Jurkat, Clone E6-1 (cell line): Measurements from ENCODE around the gene TRIM60. TPM values are rescaled to one million over a fixed set of nuclear protein-coding genes. Genes with fewer than 3 reads are reported as not detected.
"Not testable (repeated sequence)": the region's sequence is repeated elsewhere in the genome, so short reads cannot be mapped to it uniquely, and the experiment has no call there.

ENCODE experiments used
- DNase-seq: peaks from one replicate; pipeline ENCODE4 v3.0.0-alpha.2; 2011; ENCODE audit warnings: low read depth, low spot score
- H3K4me3 ChIP-seq: 2 replicates; pipeline ENCODE4 v1.5.1; 2011; ENCODE audit warnings: mild to moderate bottlenecking, low read length, control low read depth, moderate library complexity
- polyA plus RNA-seq: library from polyadenylated mRNA; unstranded; fragments of >200 nt; gene quantifications from one replicate; pipeline ENCODE4 v1.2.1, GENCODE V29; 2012; ENCODE audit warnings: missing spikeins; ENCODE audit not compliant: insufficient read length, insufficient read depth

The TRIM60 gene
- polyA plus RNA-seq: not detected

DNA sequence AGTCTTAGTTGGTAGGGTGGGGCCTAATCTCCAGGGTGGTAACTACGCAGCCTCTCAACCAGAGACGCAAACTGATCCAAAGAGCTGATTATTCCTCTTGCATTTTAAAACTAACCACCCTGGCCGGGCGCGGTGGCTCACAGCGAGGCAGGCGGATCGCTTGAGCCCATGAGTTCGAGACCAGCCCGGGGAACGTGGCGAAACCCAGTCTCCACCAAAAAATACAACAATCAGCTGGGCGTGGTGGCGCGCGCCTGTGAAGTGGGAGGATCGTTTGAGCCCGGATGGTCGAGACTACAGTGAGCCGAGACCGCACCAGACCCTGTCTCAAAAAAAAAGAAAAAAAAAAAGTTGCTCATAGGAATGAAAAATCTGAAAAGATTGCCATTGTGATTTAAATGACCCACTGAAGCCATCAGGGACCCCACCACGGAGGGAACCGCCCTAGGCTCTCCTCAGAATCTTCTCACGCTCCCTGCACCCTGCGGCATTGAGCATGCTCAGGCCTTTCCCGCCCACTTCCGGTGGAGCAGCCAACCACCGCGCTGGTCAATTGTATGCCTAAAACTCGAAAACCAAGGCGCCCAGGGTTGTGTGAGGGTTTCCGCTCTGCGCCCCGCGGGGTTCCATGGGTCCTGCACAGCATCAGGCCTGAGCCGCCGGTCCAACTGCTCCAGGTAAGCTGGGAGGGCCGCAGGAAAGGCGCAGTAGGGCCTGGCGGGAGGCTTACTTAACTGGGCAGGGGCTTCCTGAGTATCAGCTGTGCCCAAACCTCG, at the start of gene TRIM60:
Gene TRIM60 (plus strand): TSS at position 564 of the 776 bp plus-strand sequence. CDS start 8,074 bp downstream, outside the sequence.
- no peak for DNase-seq
- no peak within 1 kb of the TSS for H3K4me3 ChIP-seq

DNA sequence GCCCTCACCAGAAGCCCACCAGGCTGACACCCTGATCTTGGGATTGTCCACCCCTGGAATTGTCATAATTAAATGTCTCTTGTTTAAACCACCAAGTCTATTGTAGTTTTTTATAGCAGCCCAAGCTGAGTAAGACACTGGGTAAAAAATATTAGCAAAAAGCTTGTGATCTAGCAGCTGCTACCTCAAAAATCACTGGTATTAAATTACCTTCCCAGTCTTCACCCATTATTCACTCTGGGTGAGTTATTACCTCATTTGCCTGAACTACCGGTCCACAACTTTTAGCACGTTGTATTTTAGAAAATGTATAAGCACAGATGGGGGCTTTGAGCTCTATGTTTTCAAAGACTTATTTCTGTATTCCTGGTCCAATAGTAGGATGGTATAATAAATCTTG, 42.3 kb upstream of the TRIM60 start:
- no peak overlapping the region for H3K4me3 ChIP-seq
- no peak for DNase-seq

- not testable (repeated sequence) for DNase-seq, H3K4me3 ChIP-seq
Observed at GRCh38 chr4:164990786-164991185, 41.0 kb upstream of the TRIM60 start.

- not testable (repeated sequence) for H3K4me3 ChIP-seq, DNase-seq
Observed at GRCh38 chr4:164996123-164996522, 35.7 kb upstream of the TRIM60 start.

GRCh38 chr4:164997324-164997723, 34.5 kb upstream of the TRIM60 start:
- DNase-seq: no peak
- no peak overlapping the region for H3K4me3 ChIP-seq

GRCh38 chr4:164997941-164998340, 33.9 kb upstream of the TRIM60 start:
- no peak overlapping the region for H3K4me3 ChIP-seq
- DNase-seq: no peak

- not testable (repeated sequence) for DNase-seq
Observed at GRCh38 chr4:164998526-164999080, 33.2 kb upstream of the TRIM60 start.

GRCh38 chr4:165001957-165002356, 29.8 kb upstream of the TRIM60 start:
- H3K4me3 ChIP-seq, DNase-seq: not testable (repeated sequence)

More at GRCh38 chr4:164998526-164999080, 33.2 kb upstream of the TRIM60 start:
- not testable (repeated sequence) for H3K4me3 ChIP-seq

DNA sequence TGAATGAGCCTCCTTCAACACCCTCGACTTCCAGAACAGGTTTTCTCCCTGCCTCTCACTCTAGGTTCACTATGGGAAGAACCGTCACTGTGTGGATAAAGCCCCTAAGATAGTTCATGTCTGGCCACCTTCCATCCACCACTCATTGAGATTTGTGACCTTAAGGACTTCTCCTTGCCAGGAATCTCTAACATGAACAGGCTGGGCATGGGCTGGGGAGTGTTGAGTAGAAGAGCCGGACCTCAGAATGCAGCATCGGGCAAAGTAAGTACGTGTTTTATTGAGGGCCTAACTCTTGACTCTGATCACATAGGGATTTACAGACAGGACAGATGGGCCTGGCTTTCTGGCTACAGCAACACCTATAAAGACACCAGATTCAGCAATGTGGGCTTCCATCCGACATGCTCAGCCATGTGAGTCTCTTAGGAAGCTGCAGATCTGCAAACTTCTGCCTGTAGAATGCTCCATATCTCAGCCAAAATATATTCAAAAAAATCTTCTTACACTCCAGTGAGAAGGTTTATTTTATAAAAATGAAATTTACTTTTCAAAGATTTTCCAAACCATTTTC, 26.4 kb upstream of the TRIM60 start:
- no peak overlapping the region for H3K4me3 ChIP-seq
- DNase-seq: no peak

DNA sequence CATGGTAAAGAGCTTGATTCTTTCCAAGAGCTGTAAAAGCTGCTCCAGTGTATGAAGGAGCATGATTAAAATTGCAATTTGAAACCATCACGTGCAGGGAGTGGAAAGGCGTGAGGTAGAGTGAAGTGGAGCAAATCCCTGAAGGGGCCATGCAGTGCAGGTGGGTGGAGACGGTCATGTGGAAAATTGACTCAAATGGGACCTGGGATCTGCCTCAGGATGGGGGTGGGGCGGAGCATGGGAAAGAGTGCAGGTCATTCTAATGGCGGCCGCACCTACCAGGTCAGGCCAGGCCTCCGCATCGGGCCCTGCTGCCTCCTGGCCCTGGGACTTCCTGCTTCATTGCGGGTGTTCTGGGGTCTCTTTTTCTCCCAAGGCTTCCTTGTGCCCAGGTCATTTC, 25.3 kb upstream of the TRIM60 start:
- H3K4me3 ChIP-seq: no peak overlapping the region
- no peak for DNase-seq

GRCh38 chr4:165006886-165007285, 24.9 kb upstream of the TRIM60 start:
- no peak for DNase-seq
- no peak overlapping the region for H3K4me3 ChIP-seq

DNA sequence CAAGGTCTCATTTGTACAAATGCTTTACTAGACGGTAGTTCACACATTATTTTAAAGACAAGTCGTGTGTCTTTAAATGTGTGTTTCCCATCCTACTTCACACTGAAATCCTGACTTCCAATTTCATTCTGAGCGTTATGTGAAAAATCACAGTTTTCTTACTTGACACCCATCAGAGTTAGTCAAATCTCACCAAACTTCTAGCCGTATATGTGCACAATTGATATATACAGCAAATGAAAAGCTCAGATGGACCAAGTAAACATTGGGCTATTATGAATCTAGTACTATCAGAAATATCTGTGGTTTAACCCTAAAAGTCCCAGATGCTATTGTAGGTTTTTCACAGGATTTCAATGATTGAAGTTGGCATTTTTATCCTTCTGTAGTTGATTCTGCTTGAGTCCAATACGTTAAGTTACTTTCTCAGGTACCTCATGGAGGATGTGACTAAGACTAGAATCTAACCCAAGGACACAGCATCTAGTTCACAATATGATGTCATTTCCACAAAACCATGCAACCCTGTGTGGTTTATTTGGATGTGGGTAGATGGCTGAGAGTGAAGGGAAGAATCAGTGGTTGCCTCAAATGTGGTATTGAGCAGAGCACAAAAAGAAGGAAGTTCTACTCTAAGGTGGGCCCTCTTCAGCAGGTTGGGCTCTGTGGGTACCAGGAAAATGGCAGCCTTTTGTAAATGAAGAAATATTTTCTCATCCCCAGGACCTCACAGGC, 22.1 kb upstream of the TRIM60 start:
- peak; percentile 71 for DNase-seq
- no peak overlapping the region for H3K4me3 ChIP-seq

GRCh38 chr4:165010487-165010886, 21.3 kb upstream of the TRIM60 start:
- no peak overlapping the region for H3K4me3 ChIP-seq
- DNase-seq: no peak

GRCh38 chr4:165010991-165011390, 20.8 kb upstream of the TRIM60 start:
- no peak for DNase-seq

DNA sequence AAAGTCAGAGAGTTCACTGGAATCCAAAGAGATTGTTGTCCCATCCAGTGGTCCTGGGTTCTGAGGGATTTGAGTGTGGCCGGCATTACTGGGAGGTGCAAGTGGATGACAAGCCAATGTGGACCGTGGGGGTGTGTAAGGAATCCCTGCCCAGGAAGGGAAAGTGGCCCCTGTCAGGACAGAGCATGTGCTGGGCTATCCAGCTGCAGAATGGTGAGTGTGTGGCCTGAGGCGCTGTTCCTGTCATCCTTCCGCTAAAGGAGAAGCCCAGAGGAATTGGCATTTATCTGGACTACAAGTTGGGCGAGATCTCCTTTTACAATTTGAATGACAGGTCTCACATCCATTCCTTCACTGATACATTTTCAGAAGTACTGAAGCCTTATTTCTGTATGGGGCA, 20.4 kb upstream of the TRIM60 start:
- no peak overlapping the region for H3K4me3 ChIP-seq
- DNase-seq: no peak

More at GRCh38 chr4:165010991-165011390, 20.8 kb upstream of the TRIM60 start:
- H3K4me3 ChIP-seq: no peak overlapping the region

- no peak for DNase-seq
Observed at GRCh38 chr4:165013691-165014090, 18.1 kb upstream of the TRIM60 start.

GRCh38 chr4:165016971-165017370, 14.8 kb upstream of the TRIM60 start:
- H3K4me3 ChIP-seq: no peak overlapping the region
- DNase-seq: no peak

More at GRCh38 chr4:165013691-165014090, 18.1 kb upstream of the TRIM60 start:
- H3K4me3 ChIP-seq: no peak overlapping the region

DNA sequence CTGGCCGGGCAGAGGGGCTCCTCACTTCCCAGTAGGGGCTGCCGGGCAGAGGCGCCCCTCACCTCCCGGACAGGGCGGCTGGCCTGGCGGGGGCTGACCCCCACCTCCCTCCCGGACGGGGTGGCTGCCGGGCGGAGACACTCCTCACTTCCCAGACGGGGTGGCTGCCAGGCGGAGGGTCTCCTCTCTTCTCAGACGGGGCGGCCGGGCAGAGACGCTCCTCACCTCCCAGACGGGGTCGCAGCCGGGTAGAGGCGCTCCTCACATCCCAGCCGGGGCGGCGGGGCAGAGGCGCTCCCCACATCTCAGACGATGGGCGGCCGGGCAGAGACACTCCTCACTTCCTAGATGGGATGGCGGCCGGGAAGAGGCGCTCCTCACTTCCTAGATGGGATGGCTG, 11.8 kb upstream of the TRIM60 start:
- H3K4me3 ChIP-seq, DNase-seq: not testable (repeated sequence)

- not testable (repeated sequence) for DNase-seq, H3K4me3 ChIP-seq
Observed at GRCh38 chr4:165025782-165026181, 6.0 kb upstream of the TRIM60 start.
